Neuronal stem cell (in vitro differentiated cells): Measurements from ENCODE around the gene TOB1.
A peak's percentile ranks its signal among the peaks of the same experiment; 100 is the strongest.

ENCODE experiments used
- DNase-seq: peaks from one replicate; pipeline ENCODE4 v3.0.0-alpha.2; 2013; ENCODE audit warnings: low spot score
- H2AFZ ChIP-seq: one replicate; pipeline ENCODE4 v1.6.1; 2013; ENCODE audit warnings: mild to moderate bottlenecking, low read length, inconsistent platforms
- H2AK5ac ChIP-seq: 2 replicates; pipeline ENCODE4 v1.6.1; 2013; ENCODE audit warnings: low read depth, mild to moderate bottlenecking, inconsistent platforms, low read length, moderate library complexity, mixed read lengths
- H2BK120ac ChIP-seq: 2 replicates; pipeline ENCODE4 v1.6.1; 2013; ENCODE audit warnings: low read depth, mild to moderate bottlenecking, inconsistent platforms, low read length, moderate library complexity, mixed read lengths
- H2BK12ac ChIP-seq: one replicate; pipeline ENCODE4 v1.6.1; 2013; ENCODE audit warnings: low read length, inconsistent platforms
- H2BK15ac ChIP-seq: 2 replicates; pipeline ENCODE4 v1.6.1; 2013; ENCODE audit warnings: mild to moderate bottlenecking, low read length, inconsistent platforms, mixed read lengths
- H2BK5ac ChIP-seq: one replicate; pipeline ENCODE4 v1.6.1; 2013; ENCODE audit warnings: inconsistent platforms, mild to moderate bottlenecking, low read length, moderate library complexity
- H3K14ac ChIP-seq: one replicate; pipeline ENCODE4 v1.6.1; 2013; ENCODE audit warnings: low read length, inconsistent platforms
- H3K18ac ChIP-seq: 2 replicates; pipeline ENCODE4 v1.6.1; 2013; ENCODE audit warnings: low read length, inconsistent platforms
- H3K23ac ChIP-seq: 2 replicates; pipeline ENCODE4 v1.6.1; 2013; ENCODE audit warnings: low read depth, mild to moderate bottlenecking, mixed read lengths, low read length, inconsistent platforms; ENCODE audit not compliant: poor library complexity
- H3K27ac ChIP-seq: replicated peaks from 3 replicates; pipeline ENCODE4 v1.5.1; 2013; ENCODE audit warnings: low read length, inconsistent platforms
- H3K27me3 ChIP-seq, 3 experiments: 2 replicates each; pipeline ENCODE4 v1.6.1; 2013; ENCODE audit warnings: low read length in 3 of 3, mild to moderate bottlenecking in 2 of 3, inconsistent platforms in 1 of 3, low read depth in 1 of 3, mixed read lengths in 1 of 3, moderate library complexity in 1 of 3; ENCODE audit not compliant: control insufficient read depth in 3 of 3, insufficient read depth in 3 of 3
- H3K36me3 ChIP-seq, 2 donors: replicated peaks in 1 of 2; 2 replicates each; pipeline ENCODE4 v1.6.1; 2013; ENCODE audit warnings: low read length in 2 of 2; ENCODE audit not compliant: control insufficient read depth in 2 of 2, insufficient read depth in 2 of 2
- H3K4ac ChIP-seq: 2 replicates; pipeline ENCODE4 v1.6.1; 2013; ENCODE audit warnings: inconsistent platforms, mild to moderate bottlenecking, low read length, moderate library complexity
- H3K4me1 ChIP-seq, 2 donors: 1 replicate in 1 of 2; 2 replicates in 1 of 2; pipeline ENCODE4 v1.6.1; 2013; ENCODE audit warnings: low read length in 2 of 2, low read depth in 1 of 2; ENCODE audit not compliant: control insufficient read depth in 2 of 2, insufficient read depth in 1 of 2
- H3K4me2 ChIP-seq: one replicate; pipeline ENCODE4 v1.6.1; 2013; ENCODE audit warnings: mild to moderate bottlenecking, low read length, inconsistent platforms; ENCODE audit not compliant: insufficient read depth, poor library complexity, severe bottlenecking
- H3K4me3 ChIP-seq, 2 donors: 2 replicates each; pipeline ENCODE4 v1.5.1; 2013; ENCODE audit warnings: low read length in 2 of 2, mild to moderate bottlenecking in 2 of 2, inconsistent platforms in 1 of 2, moderate library complexity in 1 of 2
- H3K79me1 ChIP-seq: one replicate; pipeline ENCODE4 v1.6.1; 2013; ENCODE audit warnings: low read depth, mild to moderate bottlenecking, inconsistent platforms, low read length, moderate library complexity
- H3K9ac ChIP-seq: one replicate; pipeline ENCODE4 v1.6.1; 2013; ENCODE audit warnings: mild to moderate bottlenecking, low read depth, low read length, inconsistent platforms; ENCODE audit not compliant: poor library complexity
- H3K9me3 ChIP-seq, 2 donors: replicated peaks in 1 of 2; 2 replicates each; pipeline versions ENCODE3 to v1.6.1; 2013; ENCODE audit warnings: low read length in 2 of 2, mild to moderate bottlenecking in 2 of 2, inconsistent platforms in 1 of 2, low read depth in 1 of 2, mixed read lengths in 1 of 2, moderate library complexity in 1 of 2; ENCODE audit not compliant: control insufficient read depth in 2 of 2, insufficient read depth in 1 of 2
- H4K8ac ChIP-seq: one replicate; pipeline ENCODE4 v1.6.1; 2013; ENCODE audit warnings: low read depth, mild to moderate bottlenecking, inconsistent platforms, low read length, moderate library complexity
- H4K91ac ChIP-seq: one replicate; pipeline ENCODE4 v1.6.1; 2013; ENCODE audit warnings: low read length, low read depth, mild to moderate bottlenecking, inconsistent platforms; ENCODE audit not compliant: poor library complexity
- WGBS, 2 donors: extraction: QIAGEN DNeasy Blood & Tissue Kit; methylation state at CpG; one replicate each; pipeline ENCODE4 v1.1.7; 2013; ENCODE audit warnings: missing lambda C conversion rate in 2 of 2, mixed read lengths in 1 of 2; ENCODE audit not compliant: insufficient read length in 2 of 2, insufficient replicate concordance in 1 of 2; ENCODE audit errors: extremely low coverage in 2 of 2; 5-methylcytosine and 5-hydroxymethylcytosine counted together

Gene TOB1

GRCh38 chr17:50868140-50868438 lies 1.9 kb upstream of the TOB1 start:
- Histone ChIP-seq H3K27me3 (no peaks in the 10 kb centered on the region), H3K4me2 (no peak overlapping the region), H3K23ac (no peak overlapping the region), H3K79me1 (peaks cover 5% of the 10 kb centered on the region), H2BK15ac (no peak overlapping the region), H3K14ac (no peak overlapping the region), H4K91ac (no peak overlapping the region), H3K4me1 (peaks cover 2 to 6% of the 10 kb centered on the region in 2 donors), H3K18ac (no peak overlapping the region), H3K27ac (peak overlapping the region; percentile 98), H3K9me3 (no peaks in the 10 kb centered on the region), H3K4me3 (peak overlapping the region in 1 of 2 donors; percentile 60), H3K9ac (no peak overlapping the region), H4K8ac (no peak overlapping the region), H2BK12ac (no peak overlapping the region), H2BK120ac (no peak overlapping the region), H3K36me3 (peaks cover 4 to 11% of the 10 kb centered on the region in 2 donors), H2AK5ac (no peak overlapping the region), H2AFZ (peak overlapping the region; percentile 85), H2BK5ac (no peak overlapping the region), H3K4ac (no peak overlapping the region)
- no CpG with 5 or more reads among the region's 1 CpG for WGBS, 2 donors
- no peak for DNase-seq

DNA sequence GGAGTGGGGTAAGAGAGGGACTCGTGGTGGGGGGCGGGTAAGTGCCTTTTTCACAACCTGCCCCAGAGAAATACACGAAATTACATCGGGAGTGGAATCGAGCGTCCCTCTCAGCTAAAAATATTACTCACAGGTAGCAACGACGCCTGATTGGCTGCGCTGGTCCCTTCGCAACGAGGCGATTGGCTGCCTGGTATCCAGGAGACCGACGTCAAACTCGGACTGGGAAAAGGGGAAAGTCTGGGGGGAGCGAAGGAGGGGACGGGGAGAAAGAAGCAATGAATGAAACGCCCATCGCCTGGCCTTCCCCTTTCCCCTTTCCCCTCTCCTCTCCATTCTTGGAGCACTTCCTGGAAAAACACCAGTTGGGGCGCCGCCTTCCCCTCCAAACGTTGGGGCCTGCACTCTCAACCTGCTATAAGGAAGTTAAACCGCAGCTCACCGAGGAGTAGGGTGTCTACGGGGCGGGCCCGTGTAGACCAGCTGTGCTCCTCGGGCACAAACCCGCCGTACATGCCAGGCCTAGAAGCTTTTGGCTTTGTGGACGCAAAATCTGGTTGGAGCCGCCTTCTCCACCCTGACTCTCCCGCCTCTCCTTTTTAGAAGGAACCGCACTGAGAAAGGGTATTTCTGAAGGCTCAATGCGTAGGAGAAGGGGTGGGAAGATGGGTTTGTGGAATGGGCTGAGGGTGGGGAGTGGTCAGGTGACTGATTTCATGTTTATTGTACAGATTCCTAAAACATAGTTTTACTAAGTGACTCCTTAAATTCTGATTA lies 1.4 kb upstream of the TOB1 start:
- Histone ChIP-seq H3K9me3 (no peaks in the 10 kb centered on the region), H3K4me2 (peak overlapping the region; percentile 99), H3K18ac (peak overlapping the region; percentile 96), H2BK5ac (peak overlapping the region; percentile 99), H3K4ac (peak overlapping the region; percentile 100), H3K27me3 (no peaks in the 10 kb centered on the region), H3K23ac (peak overlapping the region; percentile 70), H2BK15ac (peak overlapping the region; percentile 88), H2BK120ac (peak overlapping the region; percentile 99), H3K4me1 (peaks cover 2 to 6% of the 10 kb centered on the region in 2 donors), H2AK5ac (peak overlapping the region; percentile 23), H3K79me1 (peaks cover 5% of the 10 kb centered on the region), H4K91ac (peak overlapping the region; percentile 47), H3K9ac (peak overlapping the region; percentile 91), H2AFZ (peak overlapping the region; percentile 85), H2BK12ac (no peak overlapping the region), H4K8ac (no peak overlapping the region), H3K27ac (peak overlapping the region; percentile 98), H3K36me3 (peaks cover 7 to 17% of the 10 kb centered on the region in 2 donors), H3K14ac (peak overlapping the region; percentile 72), H3K4me3 (peak overlapping the region; percentile 60 to 82)
- DNase-seq: peak; percentile 95
- WGBS, 2 donors: no CpG with 5 or more reads among the region's 35 CpGs

DNA sequence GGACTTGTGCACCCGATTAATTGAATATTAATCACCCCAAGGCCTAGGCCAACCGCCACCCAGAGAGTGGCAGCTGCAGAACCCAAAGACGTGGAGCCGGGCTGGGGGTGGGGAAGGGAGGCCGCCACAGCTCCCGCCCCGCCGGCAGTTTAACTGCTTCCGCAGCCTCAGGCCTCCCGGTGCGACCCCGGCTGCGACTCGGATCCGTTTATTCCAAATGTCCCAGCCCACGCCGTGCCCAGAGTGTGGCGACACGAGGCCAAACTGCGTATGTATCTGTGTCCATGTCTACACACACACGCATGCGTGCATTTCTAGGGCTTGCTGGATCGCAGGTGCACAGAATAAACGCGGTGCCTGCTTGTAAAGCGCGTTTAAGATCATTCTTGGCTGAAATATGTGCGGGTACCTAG lies 802 bp upstream of the TOB1 start:
- peak overlapping the region; percentile 99 for H3K4me2 ChIP-seq
- H3K14ac ChIP-seq: peak overlapping the region; percentile 72
- H3K4ac ChIP-seq: peak overlapping the region; percentile 100
- peaks cover 7 to 23% of the 10 kb centered on the region in 2 donors for H3K36me3 ChIP-seq
- H3K23ac ChIP-seq: peak overlapping the region; percentile 70
- peak overlapping the region; percentile 47 for H4K91ac ChIP-seq
- H2AFZ ChIP-seq: peak overlapping the region; percentile 77
- H2BK5ac ChIP-seq: peak overlapping the region; percentile 99
- H2BK120ac ChIP-seq: peak overlapping the region; percentile 99
- H2AK5ac ChIP-seq: peak overlapping the region; percentile 23
- H2BK15ac ChIP-seq: peak overlapping the region; percentile 54
- H3K9ac ChIP-seq: peak overlapping the region; percentile 91
- H3K79me1 ChIP-seq: peaks cover 5% of the 10 kb centered on the region
- WGBS, 2 donors: no CpG with 5 or more reads among the region's 28 CpGs
- H3K27ac ChIP-seq: peak overlapping the region; percentile 98
- peak; percentile 80 for DNase-seq
- peak overlapping the region; percentile 93 for H2BK12ac ChIP-seq
- H3K4me3 ChIP-seq: peak overlapping the region; percentile 60 to 80
- H4K8ac ChIP-seq: no peak overlapping the region
- no peaks in the 10 kb centered on the region for H3K9me3 ChIP-seq
- peaks cover 2 to 6% of the 10 kb centered on the region in 2 donors for H3K4me1 ChIP-seq
- no peaks in the 10 kb centered on the region for H3K27me3 ChIP-seq
- peak overlapping the region; percentile 94 for H3K18ac ChIP-seq

GRCh38 chr17:50865868-50866260 lies 290 bp downstream of the TOB1 start:
- Histone ChIP-seq H3K9me3 (no peaks in the 10 kb centered on the region), H3K36me3 (peaks cover 8 to 34% of the 10 kb centered on the region in 2 donors), H2BK15ac (no peak overlapping the region), H4K8ac (no peak overlapping the region), H3K14ac (peak overlapping the region; percentile 99), H4K91ac (no peak overlapping the region), H3K27ac (peak overlapping the region; percentile 82), H3K4me3 (peak overlapping the region; percentile 60 to 94), H3K4me1 (peaks cover 5 to 6% of the 10 kb centered on the region in 2 donors), H3K27me3 (no peaks in the 10 kb centered on the region), H3K18ac (peak overlapping the region; percentile 100), H3K4me2 (peak overlapping the region; percentile 39), H3K4ac (peak overlapping the region; percentile 86), H2AFZ (peak overlapping the region; percentile 50), H2AK5ac (peak overlapping the region; percentile 65), H2BK5ac (peak overlapping the region; percentile 97), H3K9ac (peak overlapping the region; percentile 99), H3K23ac (peak overlapping the region; percentile 100), H2BK12ac (no peak overlapping the region), H3K79me1 (peaks cover 5% of the 10 kb centered on the region), H2BK120ac (no peak overlapping the region)
- DNase-seq: no peak
- no CpG with 5 or more reads among the region's 53 CpGs for WGBS, 2 donors
